Testis (tissue), 3 donors: ENCODE results near the gene HGS. TPM values are rescaled to one million over a fixed set of nuclear protein-coding genes. Genes with fewer than 3 reads are reported as not detected.
A peak's percentile ranks its signal among the peaks of the same experiment; 100 is the strongest.

ENCODE experiments used
- DNase-seq: peaks from one replicate; pipeline ENCODE4 v3.0.0-alpha.2; 2019
- H3K27ac ChIP-seq, 2 donors: fragments of 200-600 bp; sonication (generic); one replicate each; pipeline ENCODE4 v1.5.1; 2019
- H3K27me3 ChIP-seq: fragments of 200-600 bp; sonication (generic); one replicate; pipeline ENCODE4 v1.5.1; 2019
- H3K36me3 ChIP-seq: fragments of 200-600 bp; sonication (generic); one replicate; pipeline ENCODE4 v1.5.1; 2017; ENCODE audit warnings: low read depth; ENCODE audit errors: missing control alignments
- H3K4me1 ChIP-seq: fragments of 200-600 bp; sonication (generic); one replicate; pipeline ENCODE4 v1.5.1; 2019
- H3K4me3 ChIP-seq, 2 donors: fragments of 200-600 bp; sonication (generic); one replicate each; pipeline ENCODE4 v1.5.1; 2017 to 2019
- H3K9me3 ChIP-seq: fragments of 200-600 bp; sonication (generic); one replicate; pipeline ENCODE4 v1.5.1; 2017
- POLR2A ChIP-seq: fragments of 450-650 bp; IDR thresholded peaks from one replicate; pipeline ENCODE4 v1.6.1; 2017; ENCODE audit warnings: antibody characterized with exemption, mild to moderate bottlenecking, moderate library complexity
- WGBS, 2 donors: methylation state at CpG; one replicate each; pipeline ENCODE4 v1.1.5; 2018; 5-methylcytosine and 5-hydroxymethylcytosine counted together
- intact Hi-C: fragments of 100-400 bp; cut with DNase I; formaldehyde crosslinking; loops from one replicate; pipeline ENCODE4 v1.15.1; 2023; ENCODE audit warnings: low total_unique reads
- polyA plus RNA-seq: library from polyadenylated mRNA; stranded (reverse); fragments of 350-450 nt; fragmentation: Illumina TruSeq; extraction: RNeasy Lipid Tissue Mini Kit (QIAGEN cat#74804); gene quantifications from one replicate; pipeline ENCODE4 v1.2.3, GENCODE V29; 2014; ENCODE audit warnings: low read depth, low replicate concordance; ENCODE audit not compliant: insufficient read depth
- total RNA-seq, 2 donors: library from RNA; depleted of rRNA; stranded (reverse); fragments of >200 nt; gene quantifications; one replicate each; pipeline ENCODE4 v1.2.3, GENCODE V29; 2016
- TF ChIP-seq, protein P1 (sequence below), 3 experiments: fragments of 450-650 bp in 2 of 3; fragments of 200-600 bp in 1 of 3; sonication (generic) in 1 of 3; IDR thresholded peaks; one replicate each; pipeline ENCODE4 v1.5.1; 2016 to 2019; ENCODE audit warnings: antibody characterized with exemption in 3 of 3, mild to moderate bottlenecking in 2 of 3, moderate library complexity in 1 of 3

HGS gene
- total and polyA plus RNA-seq, 3 donors from 2014 or later: 154 to 182 (median 160) TPM

DNA sequence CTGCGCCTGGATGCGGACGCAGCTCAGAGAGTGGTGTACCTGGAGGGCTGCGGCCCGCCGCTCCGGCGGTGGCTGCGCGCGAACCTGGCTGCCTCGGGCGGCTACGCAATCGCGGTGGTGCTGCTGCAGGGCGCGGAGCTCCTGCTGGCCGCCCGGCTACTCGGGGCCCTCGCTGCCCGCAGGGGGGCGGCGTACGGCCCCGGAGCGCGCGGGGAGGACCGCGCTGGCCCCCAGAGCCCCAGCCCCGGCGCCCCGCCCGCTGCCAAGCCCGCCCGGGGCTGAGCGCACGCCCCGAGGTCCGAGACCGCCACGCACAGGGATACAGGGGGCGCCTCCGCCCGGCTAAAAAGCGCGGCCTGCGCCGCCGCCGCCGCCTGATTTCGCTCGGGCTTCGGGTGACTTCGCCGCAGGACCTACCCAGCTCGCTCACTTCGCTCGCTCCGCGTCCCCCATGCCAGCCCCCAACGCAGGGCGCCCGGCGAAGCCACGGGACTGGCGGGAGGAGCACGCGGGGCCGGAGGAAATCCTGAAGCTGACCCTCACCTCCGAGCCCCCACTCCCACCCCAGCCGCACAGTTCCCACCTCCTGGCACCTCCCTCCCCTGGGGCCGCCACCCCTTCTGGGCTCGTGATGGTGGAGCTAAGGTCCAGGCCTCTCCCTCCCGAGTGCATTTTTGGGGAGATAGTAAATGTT is 35.7 kb upstream of the HGS start:
- Histone ChIP-seq H3K27ac (no peak overlapping the region), H3K4me1 (no peaks in the 10 kb centered on the region), H3K9me3 (no peaks in the 10 kb centered on the region), H3K4me3 (no peak overlapping the region), H3K27me3 (no peaks in the 10 kb centered on the region), H3K36me3 (no peaks in the 10 kb centered on the region)
- intact Hi-C loops: no loop called here
- 9% methylated on average over 53 of the region's 78 CpGs; no CpG with 5 or more reads in 1 of the 2 donors for WGBS, 2 donors
- no peak for TF ChIP-seq POLR2A
- TF ChIP-seq, protein P1, sequence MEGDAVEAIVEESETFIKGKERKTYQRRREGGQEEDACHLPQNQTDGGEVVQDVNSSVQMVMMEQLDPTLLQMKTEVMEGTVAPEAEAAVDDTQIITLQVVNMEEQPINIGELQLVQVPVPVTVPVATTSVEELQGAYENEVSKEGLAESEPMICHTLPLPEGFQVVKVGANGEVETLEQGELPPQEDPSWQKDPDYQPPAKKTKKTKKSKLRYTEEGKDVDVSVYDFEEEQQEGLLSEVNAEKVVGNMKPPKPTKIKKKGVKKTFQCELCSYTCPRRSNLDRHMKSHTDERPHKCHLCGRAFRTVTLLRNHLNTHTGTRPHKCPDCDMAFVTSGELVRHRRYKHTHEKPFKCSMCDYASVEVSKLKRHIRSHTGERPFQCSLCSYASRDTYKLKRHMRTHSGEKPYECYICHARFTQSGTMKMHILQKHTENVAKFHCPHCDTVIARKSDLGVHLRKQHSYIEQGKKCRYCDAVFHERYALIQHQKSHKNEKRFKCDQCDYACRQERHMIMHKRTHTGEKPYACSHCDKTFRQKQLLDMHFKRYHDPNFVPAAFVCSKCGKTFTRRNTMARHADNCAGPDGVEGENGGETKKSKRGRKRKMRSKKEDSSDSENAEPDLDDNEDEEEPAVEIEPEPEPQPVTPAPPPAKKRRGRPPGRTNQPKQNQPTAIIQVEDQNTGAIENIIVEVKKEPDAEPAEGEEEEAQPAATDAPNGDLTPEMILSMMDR (IDR thresholded peaks at IDR 0.05): no peak
- no peak for DNase-seq

DNA sequence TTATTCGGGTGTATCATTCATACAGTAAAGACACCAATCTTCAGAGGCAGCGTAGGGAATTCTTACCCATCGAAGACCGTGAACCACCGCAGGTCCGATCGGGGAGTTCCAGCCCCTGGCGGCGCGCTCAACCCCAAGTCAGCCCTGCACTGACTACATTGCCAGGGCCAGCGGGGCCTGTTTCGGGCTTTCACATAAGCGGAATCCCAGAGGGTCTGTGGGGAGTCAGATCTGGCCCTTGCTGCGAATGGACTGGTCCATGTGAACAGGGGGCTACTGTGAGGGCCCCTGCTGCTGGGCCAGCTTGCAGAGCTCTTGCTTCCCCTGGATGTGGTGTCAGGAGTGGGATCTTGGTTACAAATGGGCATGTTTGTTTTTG is 35.1 kb upstream of the HGS start:
- H3K27ac ChIP-seq: no peak overlapping the region
- H3K27me3 ChIP-seq: no peaks in the 10 kb centered on the region
- H3K36me3 ChIP-seq: no peaks in the 10 kb centered on the region
- TF ChIP-seq, protein P1 (IDR thresholded peaks at IDR 0.05): no peak
- no peak for TF ChIP-seq POLR2A
- WGBS, 2 donors: 49% methylated on average over 14 of the region's 14 CpGs; no CpG with 5 or more reads in 1 of the 2 donors
- intact Hi-C loops: no loop called here
- no peaks in the 10 kb centered on the region for H3K4me1 ChIP-seq
- DNase-seq: no peak
- no peak overlapping the region for H3K4me3 ChIP-seq
- H3K9me3 ChIP-seq: no peaks in the 10 kb centered on the region

DNA sequence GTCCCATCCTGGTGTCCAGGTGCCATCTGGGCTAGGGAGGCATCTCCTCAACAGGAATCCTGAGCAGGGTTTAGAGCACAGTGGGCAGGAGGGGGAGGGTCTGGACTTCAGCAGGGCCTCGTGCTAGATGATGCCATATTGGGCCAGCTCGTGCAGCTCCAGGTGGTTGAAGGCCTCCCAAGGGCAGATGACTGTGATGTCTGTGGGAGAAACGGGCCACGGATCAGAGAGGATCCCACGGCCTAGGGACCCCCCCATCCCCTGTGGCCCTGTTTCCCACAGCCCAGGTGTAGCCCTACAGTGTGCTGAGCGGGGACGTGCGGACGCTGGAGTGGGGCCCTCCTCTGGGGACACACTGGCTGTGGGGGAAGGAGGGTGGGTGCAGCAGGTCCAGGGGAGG is 32.9 kb upstream of the HGS start:
- no peak for DNase-seq
- Histone ChIP-seq H3K4me3 (no peak overlapping the region), H3K9me3 (no peaks in the 10 kb centered on the region), H3K36me3 (no peaks in the 10 kb centered on the region), H3K27me3 (no peaks in the 10 kb centered on the region), H3K27ac (no peak overlapping the region), H3K4me1 (no peaks in the 10 kb centered on the region)
- TF ChIP-seq POLR2A: no peak
- TF ChIP-seq, protein P1 (IDR thresholded peaks at IDR 0.05): no peak
- WGBS, 2 donors: 60 to 68% methylated on average over 5 to 9 of the region's 9 CpGs
- intact Hi-C loops: no loop called here

DNA sequence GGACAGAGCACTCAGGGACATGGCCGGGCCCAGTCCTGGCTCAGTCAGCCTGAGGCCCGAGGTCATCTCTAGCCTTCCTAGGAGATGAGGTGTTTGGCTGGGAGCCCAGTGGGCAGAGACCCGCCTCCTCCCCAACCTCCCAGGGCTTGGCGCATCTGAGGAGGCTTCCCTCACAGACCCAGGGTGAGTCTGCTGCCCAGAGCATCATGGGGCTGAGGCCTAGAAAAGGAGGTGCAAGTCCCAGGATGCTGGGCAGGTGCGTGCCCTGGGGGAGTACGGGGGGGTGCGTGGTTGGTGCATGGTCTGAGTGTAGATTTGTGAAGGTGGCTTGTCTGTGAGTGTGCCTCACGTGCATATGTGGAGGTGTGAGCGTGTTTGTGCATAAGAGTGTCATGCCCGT is 32.1 kb upstream of the HGS start:
- DNase-seq: peak; percentile 34
- intact Hi-C loops: no loop called here
- H3K27me3 ChIP-seq: no peaks in the 10 kb centered on the region
- no peaks in the 10 kb centered on the region for H3K9me3 ChIP-seq
- H3K36me3 ChIP-seq: no peaks in the 10 kb centered on the region
- no peak overlapping the region for H3K4me3 ChIP-seq
- no peak for TF ChIP-seq POLR2A
- TF ChIP-seq, protein P1 (IDR thresholded peaks at IDR 0.05): no peak
- no peaks in the 10 kb centered on the region for H3K4me1 ChIP-seq
- WGBS, 2 donors: 67 to 88% methylated on average over 10 of the region's 10 CpGs
- no peak overlapping the region for H3K27ac ChIP-seq
